Renal cortical epithelial cell (primary cell): ENCODE results near the gene PAF1. TPM values are rescaled to one million over a fixed set of nuclear protein-coding genes. Genes with fewer than 3 reads are reported as not detected.
"Not testable (repeated sequence)": the region's sequence is repeated elsewhere in the genome, so short reads cannot be mapped to it uniquely, and the experiment has no call there.

Experiments
- DNase-seq: peaks from one replicate; pipeline ENCODE4 v3.0.0-alpha.2; 2011; ENCODE audit warnings: low read depth
- total RNA-seq: library from RNA; depleted of rRNA; stranded (reverse); fragments of >200 nt; gene quantifications from 2 replicates; pipeline ENCODE4 v1.2.3, GENCODE V29; 2014

PAF1 gene
- total RNA-seq, 1 donor from 2014 or later: 40.9 TPM

- no peak for DNase-seq
Measured at GRCh38 chr19:39355253-39355652, 35.7 kb downstream of the PAF1 start.

DNA sequence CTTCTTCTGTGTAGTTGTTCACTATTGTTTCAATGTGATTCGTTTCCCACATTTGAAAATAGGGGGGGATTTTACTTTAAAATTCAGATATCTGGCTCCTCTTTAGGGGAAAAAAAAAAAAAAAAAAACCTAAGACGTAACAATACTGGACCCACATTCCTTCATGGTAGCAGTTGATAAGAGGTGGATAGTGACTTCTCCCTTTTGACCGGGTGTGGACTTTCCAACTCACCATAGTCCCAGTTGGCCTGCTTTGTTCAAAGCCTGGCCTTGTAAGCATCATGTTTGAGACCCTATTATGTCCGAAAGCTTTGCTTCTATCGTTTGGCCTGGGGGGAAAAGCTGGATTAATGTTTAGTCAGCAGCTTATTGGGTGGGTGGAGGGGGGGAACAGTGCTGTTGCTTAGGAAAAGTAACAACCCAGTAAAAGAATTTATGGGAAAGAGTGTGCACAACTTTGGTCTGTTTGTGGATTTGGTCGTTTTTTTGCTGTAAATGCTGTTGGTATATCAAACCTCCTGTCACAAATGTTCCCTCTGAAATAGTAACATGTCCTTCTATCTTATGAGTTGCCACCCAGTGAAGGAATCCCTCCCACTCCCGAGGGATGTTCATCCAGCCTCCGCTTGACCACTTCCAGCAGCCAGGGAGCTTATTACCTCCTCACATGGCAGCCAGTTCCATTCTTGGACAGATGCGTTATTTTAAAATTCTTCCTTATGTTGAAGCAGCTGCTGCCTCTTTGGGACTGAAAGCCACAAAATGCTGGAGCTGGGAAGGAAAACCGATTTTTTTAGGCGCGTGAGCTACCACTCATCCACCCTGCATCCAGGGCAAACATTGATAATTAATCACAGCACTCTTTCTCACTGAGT lies 38.3 kb downstream of the PAF1 start:
- DNase-seq: no peak

DNA sequence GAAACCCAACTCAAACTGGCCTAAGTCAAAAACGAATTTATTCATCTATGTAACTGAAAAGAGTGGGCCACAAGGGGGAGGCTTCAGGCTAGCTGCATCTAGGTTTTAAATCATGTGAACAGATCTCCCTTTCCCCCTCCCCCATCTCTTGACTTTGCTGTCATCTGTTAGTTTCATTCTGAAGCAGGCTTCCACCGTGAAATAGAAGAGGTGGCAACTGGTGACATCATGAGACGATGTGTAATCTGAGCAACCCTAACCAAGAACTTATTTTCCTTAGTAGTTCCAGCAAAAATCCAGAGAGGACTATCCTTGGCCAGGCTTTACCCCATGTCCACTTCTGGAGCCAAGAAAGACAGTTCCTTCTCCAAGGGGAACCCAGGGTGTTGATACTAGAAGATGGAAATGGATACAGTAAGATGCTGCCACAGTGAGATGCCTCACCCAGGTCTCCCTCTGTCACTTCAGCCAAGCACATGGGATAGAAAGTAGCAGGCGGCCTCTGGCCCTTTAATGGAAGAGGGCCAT lies 39.3 kb downstream of the PAF1 start:
- DNase-seq: no peak

- no peak for DNase-seq
Measured at GRCh38 chr19:39350156-39350555, 40.8 kb downstream of the PAF1 start.

DNA sequence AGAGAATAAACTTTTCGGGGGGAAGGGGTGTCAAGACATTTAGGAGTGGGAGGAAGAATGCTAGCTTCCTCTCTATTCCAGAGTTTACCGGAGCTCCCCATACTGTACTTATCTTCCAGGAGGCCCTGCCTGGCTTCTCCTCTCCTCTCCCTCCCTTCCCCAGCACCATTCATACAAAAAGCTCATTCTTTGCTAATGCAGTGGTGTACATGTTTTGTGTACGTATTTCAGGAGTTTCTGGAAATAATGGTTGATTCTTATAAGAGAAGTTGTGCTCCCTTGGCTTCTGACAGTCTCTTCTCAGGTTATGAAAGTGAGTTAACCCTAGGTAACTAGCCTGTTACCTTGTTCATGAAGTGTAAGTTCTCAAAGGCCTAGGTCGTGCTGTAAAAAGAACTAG lies 41.6 kb downstream of the PAF1 start:
- DNase-seq: no peak

DNA sequence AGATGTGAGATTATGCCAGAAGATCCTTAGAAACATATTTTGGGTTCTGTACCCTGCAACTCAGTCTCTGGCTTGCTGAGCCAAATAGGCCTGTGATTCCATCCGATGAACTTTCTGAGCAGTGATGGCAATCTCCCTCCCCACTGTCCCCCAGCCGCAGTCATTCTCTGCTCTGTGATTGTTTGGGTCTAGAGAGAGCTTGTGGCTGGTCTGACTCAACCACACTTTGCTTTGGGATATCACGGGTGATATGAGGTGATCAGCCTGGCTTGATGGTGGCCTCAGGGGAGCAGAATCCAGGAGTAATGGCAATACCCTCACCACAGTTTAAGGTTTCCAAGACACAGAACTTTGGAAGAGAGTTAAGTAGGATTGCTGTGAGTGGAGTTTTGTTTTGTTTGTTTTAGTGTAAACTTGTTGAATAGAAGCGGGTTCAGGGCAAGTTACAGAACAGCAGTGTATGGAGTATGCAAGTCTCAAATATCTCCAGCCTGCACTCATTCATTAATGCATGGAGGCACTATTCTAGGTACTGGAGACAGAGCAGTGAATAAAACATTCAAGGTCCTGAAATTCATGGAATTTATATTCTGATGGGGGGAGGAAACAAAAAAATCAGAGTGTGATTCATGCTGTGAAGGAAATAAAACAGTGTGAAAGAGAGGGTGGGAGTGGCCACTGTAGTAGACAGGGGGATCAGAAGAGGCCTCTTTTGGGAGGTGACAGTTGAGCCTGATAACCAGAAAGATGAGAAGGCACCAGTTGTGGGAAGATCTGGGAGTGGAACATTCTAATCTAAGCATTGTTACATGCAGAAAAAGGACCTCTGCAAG lies 43.4 kb downstream of the PAF1 start:
- no peak for DNase-seq

GRCh38 chr19:39345956-39346355 lies 45.0 kb downstream of the PAF1 start:
- DNase-seq: no peak

DNA sequence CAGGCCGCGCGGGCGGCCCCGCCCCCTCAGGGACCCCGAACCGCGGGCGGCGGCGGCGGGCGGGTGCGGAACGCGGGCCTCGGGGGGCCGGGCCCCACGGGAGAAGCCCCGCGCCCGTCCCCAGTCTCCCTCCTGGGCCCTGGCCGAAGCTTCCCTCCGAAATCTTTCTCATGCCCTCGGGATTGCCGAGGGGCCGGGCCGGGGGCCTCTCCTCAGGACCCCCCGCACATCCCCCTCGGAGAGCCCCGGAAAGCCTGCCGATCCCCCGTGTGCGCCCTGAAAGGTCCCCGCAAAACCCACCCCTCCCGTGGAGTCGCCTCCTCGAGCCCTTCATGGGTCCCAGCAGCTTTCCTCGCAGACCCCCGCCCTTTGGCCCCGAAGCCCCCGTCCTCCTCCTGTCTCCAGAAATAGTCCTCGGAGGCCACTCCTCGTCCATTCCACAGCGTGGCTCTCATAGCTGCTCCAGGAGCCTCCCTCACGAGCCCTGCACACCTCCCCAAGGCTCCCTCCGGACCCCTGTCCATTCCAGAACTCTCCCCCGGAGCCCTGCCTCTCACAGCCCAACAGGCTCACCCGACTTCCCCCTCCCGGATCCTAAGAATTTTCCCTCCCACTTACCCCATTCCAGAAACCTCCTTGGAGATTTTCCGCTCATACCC lies 48.1 kb downstream of the PAF1 start:
- no peak for DNase-seq

- DNase-seq: peak; percentile 84
Measured at GRCh38 chr19:39341719-39342604, 48.9 kb downstream of the PAF1 start, which contains the start of gene SAMD4B. Gene SAMD4B (plus strand): TSS chr19:39342421. CDS start chr19:39356894, 14,473 bp downstream.

DNA sequence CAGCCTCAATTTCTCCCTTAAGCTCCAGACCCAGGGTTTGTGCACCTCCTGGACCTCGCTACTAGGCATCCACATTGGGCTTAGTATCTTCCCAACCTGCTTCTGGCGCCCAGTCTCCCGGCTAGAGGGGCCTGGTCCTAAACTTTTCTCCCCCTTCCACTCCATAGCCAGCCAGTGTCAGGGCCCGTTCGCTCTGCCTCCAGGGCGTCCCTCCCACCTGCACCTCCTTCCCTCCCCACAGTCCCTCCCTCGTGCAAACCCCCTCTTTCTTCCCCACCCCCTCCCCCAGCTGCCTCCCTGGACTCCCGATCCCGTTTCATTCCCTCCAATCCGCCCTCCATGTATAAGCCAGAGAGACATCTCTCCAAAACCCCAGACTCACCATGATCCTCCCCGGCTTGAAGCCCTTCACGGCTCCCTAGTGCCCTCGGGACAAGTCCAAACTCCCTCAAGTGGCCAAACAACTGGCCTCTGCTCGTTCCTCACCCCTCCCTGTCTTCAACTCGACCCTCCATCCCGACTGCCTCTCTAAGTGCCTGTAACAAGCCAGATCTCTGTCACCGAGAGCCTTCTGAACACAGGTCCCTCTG lies 49.7 kb downstream of the PAF1 start:
- DNase-seq: no peak

DNA sequence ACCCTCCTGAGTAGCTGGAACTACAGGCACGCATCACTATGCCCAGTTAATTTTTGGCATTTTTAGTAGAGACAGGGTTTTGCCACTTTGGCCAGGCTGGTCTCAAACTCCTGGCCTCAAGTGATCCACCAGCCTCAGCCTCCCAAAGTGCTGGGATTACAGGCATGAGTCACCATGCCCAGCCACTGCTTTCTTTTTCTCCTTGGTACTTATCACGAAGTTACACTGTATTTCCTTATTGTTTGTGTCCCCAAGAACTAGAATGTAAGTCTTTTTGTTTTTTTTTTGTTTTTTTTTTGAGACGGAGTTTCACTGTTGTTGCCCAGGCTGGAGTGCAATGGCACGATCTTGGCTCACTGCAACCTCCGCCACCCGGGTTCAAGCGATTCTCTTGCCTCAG lies 50.8 kb downstream of the PAF1 start:
- not testable (repeated sequence) for DNase-seq

DNA sequence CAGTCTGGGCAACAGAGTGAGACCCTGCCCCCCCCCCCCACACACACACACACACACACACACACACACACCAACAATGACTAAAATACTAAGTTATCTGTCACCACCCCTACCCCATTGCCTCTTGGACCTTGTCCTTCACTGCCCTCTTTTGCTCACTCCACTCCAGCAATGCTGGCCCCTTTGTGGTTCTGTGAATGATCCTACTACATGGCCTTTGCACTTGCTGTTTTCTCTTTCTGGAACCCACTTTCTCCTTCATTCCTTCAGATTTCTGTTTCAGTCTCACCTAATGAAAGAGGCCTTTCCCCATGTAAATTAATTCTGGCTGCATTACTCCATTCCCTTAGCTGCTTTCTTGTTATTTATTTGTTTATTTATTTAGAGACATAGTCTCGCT lies 51.2 kb downstream of the PAF1 start:
- DNase-seq: no peak

- DNase-seq: no peak
Measured at GRCh38 chr19:39336483-39336882, 54.4 kb downstream of the PAF1 start.

Other genes with a start within 250 kb of the PAF1 start
- gene NCCRP1, start 194.1 kb downstream of the PAF1 start, total RNA-seq: 0.20 and 4.3 TPM in 2 replicates
- gene SYCN, start 186.8 kb downstream of the PAF1 start, total RNA-seq: not detected in 2 replicates
- gene IFNL3, start 146.1 kb downstream of the PAF1 start, total RNA-seq: not detected in 2 replicates
- not detected in 2 replicates for gene IFNL4, start 142.2 kb downstream of the PAF1 start, total RNA-seq
- not detected in 2 replicates for gene IFNL2, start 122.7 kb downstream of the PAF1 start, total RNA-seq
- not detected in 2 replicates for gene IFNL1, start 94.7 kb downstream of the PAF1 start, total RNA-seq
- 0.15 TPM in 1 of 2 replicates, not detected in the other for gene LRFN1, start 70.2 kb downstream of the PAF1 start, total RNA-seq
- not detected in 2 replicates for gene GMFG, start 55.1 kb downstream of the PAF1 start, total RNA-seq
- 20.1 and 100 TPM in 2 replicates for gene SAMD4B, start 48.7 kb downstream of the PAF1 start, total RNA-seq
- 19.3 and 29.7 TPM in 2 replicates for gene MED29, start 272 bp upstream of the PAF1 start, total RNA-seq
- 0.35 and 2.8 TPM in 2 replicates for gene ZFP36, start 15.7 kb upstream of the PAF1 start, total RNA-seq
- 6.1 and 12.9 TPM in 2 replicates for gene PLEKHG2, start 21.6 kb upstream of the PAF1 start, total RNA-seq
- gene RPS16, start 44.8 kb upstream of the PAF1 start, total RNA-seq: 34.7 and 44.3 TPM in 2 replicates
- 55.4 and 114 TPM in 2 replicates for gene SUPT5H, start 54.5 kb upstream of the PAF1 start, total RNA-seq
- 43.6 and 71.4 TPM in 2 replicates for gene TIMM50, start 89.7 kb upstream of the PAF1 start, total RNA-seq
- 0.05 TPM in 1 of 2 replicates, not detected in the other for gene DLL3, start 107.8 kb upstream of the PAF1 start, total RNA-seq
- gene SELENOV, start 124.0 kb upstream of the PAF1 start, total RNA-seq: not detected in 2 replicates
- 2.1 and 2.5 TPM in 2 replicates for gene EID2B, start 141.7 kb upstream of the PAF1 start, total RNA-seq
- 5.4 and 16.9 TPM in 2 replicates for gene EID2, start 149.1 kb upstream of the PAF1 start, total RNA-seq
- not detected in 2 replicates for gene LGALS13, start 211.4 kb upstream of the PAF1 start, total RNA-seq